Adipose tissue (tissue), 3 donors: ENCODE measurements around the gene ACTN1. TPM values are rescaled to one million over a fixed set of nuclear protein-coding genes. Genes with fewer than 3 reads are reported as not detected.

ENCODE experiments used
- H3K27ac ChIP-seq: one replicate; pipeline ENCODE4 v1.5.1; 2013; ENCODE audit warnings: low read depth, low read length
- WGBS, 3 donors: extraction: QIAGEN DNeasy Blood & Tissue Kit; methylation state at CpG; one replicate each; pipeline ENCODE4 v1.1.7; 2013; 5-methylcytosine and 5-hydroxymethylcytosine counted together
- polyA plus RNA-seq, 3 donors: library from polyadenylated mRNA; stranded (reverse); fragments of 200-250 nt; gene quantifications; one replicate each; pipeline ENCODE4 v1.2.3, GENCODE V29; 2013
- donor health status: healthy with polysubstance abuse.
- donor health status: Bipolar disorder and iron deficiency.
- donor health status: healthy.

ACTN1 gene
- polyA plus RNA-seq, 3 donors: 36.7 to 179 (median 50.7) TPM

DNA sequence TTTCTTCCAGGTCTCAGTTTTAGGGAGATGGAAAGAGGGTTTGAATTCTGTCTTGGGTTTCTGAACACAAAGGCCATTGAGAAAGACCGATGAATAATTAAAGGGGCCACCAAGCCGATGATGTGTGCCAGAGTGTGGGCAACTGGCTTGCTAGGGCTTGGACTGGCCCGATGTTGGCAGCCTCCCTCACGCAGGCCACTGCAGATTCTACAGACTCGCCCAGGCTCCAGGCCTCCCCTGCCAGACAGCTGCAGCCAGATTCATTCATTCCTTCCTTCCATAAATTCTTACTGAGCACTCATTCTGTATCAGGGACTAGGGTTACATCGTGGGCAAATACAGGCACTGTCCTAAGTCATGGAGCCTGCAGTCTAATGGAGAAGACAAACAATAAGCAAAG is 34.9 kb downstream of the ACTN1 start:
- WGBS, 3 donors: 86 to 91% (median 87%) methylated on average over 6 of the region's 6 CpGs

DNA sequence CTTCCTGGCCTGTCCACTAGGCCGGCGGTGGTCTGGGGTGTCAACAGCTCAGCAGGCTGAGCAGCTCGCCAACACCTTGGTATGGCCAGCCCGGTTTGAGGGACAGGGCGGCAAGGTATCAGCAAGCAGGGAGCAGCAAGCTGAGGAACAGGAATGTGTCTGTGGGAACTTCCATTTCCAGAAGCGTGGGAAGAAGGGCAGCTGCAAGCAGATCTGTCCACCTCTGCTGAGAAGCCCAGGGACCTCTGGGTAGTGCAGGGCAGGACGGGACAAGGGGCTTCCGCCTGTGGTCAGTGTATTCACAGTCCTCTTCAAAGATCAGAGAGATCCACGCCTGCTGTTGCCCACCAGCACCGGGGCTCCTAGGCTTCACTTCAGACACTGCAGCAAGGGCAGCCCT is 36.0 kb downstream of the ACTN1 start:
- no peak overlapping the region for H3K27ac ChIP-seq
- WGBS, 3 donors: 58 to 94% (median 91%) methylated on average over 10 of the region's 10 CpGs

More for the DNA sequence above, 34.9 kb downstream of the ACTN1 start:
- H3K27ac ChIP-seq: no peak overlapping the region

DNA sequence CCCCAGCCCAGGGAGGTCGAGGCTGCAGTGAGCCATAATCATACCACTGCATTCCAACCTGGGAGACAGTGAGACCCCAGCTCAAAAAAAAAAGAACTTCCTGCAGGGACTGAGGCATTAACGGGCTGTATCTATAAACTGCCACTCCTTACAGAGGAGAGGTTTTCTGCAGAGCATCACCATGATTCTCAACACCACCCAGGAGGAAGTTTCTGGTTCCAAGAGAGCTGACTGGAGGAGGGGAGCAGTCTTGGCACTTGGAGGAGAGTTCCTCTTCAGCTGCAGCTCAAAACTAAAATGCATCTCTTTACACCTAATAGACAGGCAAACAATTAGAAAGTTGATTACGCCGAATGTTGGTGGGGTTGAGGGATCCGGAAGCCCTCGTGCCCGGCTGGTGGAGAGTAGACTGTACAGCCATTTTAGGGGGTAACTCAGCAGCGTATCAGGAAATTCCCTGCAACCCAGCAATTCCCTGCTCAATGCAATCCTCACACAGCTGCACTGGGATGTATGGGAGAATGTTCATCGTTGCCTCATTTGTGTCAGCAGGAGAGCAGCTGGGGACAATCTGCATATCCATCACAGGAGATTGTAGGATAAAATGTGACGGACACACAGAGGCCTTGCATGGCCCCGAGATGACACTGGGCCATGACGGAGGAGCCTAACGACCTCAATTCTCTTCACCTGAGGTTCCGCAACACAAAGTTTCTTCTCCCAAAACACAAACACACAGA is 36.6 kb downstream of the ACTN1 start:
- no peak overlapping the region for H3K27ac ChIP-seq
- 74 to 82% (median 77%) methylated on average over 14 of the region's 14 CpGs for WGBS, 3 donors

DNA sequence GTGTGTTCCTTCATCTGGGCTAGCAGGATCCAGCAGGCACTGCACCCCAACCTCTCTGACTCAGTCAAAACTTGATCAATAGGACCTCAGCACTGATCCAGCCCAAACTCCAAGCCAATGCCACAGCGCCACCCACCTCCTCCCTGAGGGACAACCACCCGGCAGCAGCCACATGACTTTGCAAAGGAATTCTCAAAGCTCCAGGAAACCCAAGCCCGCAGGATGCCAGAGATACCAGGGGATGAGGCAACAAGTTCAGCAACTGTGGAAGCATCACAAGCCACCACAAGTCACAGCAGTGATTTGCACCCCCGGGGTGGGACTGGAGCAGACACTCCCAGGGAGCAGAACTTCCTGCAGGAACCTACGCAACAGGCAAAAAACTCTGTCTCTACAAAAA is 37.3 kb downstream of the ACTN1 start:
- WGBS, 3 donors: 45 to 49% (median 47%) methylated on average over 5 of the region's 5 CpGs
- H3K27ac ChIP-seq: no peak overlapping the region

DNA sequence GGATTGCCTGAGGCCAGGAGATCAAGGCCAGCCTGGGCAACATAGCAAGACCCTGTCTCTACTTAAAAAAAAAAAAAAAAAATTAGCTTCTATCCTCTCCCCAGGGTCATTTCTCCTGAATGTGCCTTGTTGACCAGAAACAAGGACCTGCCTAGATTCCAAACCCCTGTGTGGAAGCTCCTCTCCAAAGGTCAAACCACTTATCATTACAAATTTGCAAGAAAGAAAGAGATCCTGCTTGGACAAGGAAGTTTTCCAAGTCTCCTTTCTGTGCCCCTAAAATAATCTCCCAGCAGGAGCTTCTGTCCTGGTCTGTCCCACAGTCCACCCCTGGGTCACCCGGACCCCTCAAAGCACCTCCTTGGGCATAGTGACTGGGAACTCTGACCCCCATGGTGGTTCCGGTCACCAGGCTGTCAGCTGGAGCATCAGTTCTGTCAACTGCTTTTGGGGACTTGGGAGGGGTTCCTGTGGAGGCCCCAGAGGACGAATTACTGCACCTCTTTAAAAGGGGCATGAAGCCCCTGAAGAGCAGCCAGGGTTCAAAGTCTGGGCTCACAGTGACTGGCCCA is 38.4 kb downstream of the ACTN1 start:
- no peak overlapping the region for H3K27ac ChIP-seq
- 76 to 94% (median 85%) methylated on average over 3 of the region's 3 CpGs for WGBS, 3 donors

DNA sequence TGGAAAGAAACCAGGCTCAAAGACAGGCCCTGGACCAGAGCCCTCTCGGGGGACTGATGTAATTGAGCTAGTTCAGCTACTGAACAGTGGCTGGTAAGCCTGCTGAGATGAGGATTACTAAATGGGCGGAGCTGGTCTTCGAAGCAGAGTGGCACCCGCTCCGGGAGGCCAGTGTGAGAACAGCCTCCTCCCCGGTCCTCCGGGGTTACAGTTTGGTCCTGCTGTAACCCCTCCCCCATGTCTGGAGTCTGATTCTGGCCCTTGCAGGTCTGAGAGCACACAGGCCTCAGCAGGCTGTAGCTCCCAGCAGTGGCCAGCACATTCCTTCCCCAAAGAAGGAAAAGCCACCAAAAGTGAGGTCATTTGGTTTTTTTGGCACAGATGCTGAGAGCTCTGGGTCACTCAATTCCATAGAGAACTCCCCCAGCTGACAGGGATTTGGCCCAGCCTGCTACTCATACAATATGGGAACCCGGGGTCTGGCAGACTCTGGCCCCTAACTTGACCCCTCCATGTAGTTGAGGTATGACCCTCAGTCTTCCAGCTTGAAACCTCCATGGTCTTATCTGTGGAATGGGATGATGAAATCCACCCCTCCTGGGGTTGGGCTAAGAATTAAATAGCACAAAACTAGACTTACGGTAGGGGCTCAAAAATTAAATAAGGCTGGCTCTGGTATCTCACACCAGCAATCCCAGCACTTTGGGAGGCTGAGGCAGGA is 39.0 kb downstream of the ACTN1 start:
- no peak overlapping the region for H3K27ac ChIP-seq
- 41 to 55% (median 47%) methylated on average over 9 of the region's 9 CpGs for WGBS, 3 donors

DNA sequence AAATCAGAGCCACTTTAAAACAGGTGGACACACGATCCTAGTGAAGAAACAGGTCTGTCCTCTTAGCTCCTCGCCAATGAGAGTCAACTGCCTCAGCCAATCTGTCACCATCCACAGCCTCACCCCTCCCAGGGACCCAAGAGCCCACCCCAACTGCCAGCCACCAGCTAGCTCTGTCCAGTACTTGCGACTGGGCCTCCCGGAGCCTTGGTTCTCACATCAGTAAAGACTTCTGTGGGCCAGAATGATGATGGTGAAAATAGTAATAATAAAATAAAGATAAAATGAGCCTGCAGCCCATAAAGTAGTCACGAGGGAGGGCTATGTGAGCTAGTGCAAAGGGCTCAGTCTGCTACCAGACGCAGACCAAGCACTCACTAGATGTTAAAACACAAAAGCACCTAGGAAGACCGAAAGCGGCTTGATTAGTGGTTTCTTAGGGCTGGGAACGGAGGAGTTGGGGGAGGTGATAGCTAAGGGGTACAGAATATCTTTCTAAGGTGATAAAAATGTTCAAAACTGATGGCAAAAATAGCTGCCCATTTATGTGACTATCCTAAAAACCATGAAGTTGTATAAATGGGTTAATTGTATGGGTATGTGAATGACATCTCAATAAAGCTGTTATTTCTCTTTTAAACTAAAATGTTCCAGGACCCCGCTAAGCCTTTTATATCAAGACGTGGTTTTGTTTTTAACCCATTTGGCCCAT is 39.8 kb downstream of the ACTN1 start:
- peak overlapping the region; percentile 12 for H3K27ac ChIP-seq
- 69 to 72% (median 71%) methylated on average over 11 of the region's 11 CpGs for WGBS, 3 donors

DNA sequence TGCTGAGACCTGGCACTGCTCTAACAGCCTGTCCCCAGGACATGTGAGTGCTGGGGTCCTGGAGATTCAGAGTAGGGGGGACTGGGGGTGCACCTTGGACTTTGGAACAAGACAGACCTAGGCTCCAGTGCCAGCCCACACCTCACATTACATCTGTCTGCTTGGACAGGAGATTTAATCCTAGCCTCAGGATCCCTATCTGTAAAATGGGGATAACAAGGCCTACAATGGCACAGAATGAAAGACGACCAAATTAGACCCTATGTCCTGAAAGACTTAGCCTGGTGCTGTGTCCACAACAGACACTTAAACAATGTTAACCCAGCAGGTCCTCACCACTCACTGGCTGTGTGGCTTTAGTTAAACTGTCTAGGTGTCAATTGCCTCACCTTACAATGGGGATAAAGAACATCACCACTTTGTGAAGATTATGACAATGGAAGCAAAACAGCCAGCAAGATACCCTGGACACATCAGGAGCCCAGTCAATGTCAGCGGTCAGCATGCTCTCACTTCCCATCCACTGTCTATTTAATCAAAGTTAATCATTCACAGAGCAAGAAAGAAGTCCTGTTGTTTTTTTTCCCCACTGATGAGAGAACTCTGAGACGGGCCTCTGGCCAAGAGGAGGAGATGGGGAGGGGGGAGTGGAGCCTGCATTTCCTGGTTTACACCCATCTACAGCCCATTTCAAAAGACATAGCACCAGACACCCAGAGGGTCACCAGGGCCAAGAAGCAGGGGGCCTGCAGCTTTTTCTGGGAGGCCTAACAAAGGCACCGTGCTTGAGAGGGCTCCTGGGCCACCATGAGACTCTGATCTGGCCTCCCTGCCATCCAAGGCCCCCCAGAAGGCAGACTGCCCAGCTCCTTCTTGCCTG is 40.6 kb downstream of the ACTN1 start:
- H3K27ac ChIP-seq: peak overlapping the region; percentile 12
- 38 to 62% (median 59%) methylated on average over 4 of the region's 4 CpGs for WGBS, 3 donors

DNA sequence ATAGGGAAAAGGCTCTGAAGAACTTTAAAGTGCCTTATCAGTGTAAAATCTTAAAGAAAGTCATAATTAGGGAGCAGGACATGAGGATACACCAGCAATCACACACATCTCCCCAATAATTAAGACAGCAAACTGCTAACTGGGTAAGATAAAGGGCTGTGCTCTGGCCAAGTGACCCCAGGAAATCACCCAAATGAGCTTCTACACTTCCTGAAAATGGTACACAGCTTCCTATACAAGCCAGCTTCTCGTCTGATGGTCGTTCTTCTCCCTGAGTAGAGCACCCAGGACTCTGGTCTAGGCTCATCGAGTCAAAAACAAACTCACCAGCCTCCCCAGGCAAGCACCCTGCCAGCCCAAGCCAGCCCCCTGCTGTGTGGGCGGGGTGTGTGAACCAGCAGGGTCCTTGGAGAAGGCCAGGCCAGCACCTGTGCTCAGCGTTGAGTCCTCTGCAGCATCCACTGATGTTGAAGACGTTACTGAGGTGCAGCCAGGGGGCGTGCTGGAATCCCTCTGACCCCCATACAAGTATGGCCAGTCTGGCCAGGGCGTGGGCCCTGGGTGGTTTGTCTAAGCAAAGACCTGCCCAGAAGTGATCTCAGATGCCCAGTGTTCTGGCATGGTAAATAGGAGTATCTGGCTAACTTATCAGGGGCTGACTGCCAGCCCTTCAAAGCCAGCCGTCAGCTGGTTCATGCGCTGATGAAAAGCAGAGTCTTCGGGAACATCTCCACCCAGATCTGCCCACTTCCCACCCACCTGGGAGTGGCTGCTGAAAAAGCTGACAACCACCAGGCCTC is 41.4 kb downstream of the ACTN1 start:
- 34 to 62% (median 51%) methylated on average over 11 of the region's 11 CpGs for WGBS, 3 donors
- no peak overlapping the region for H3K27ac ChIP-seq

DNA sequence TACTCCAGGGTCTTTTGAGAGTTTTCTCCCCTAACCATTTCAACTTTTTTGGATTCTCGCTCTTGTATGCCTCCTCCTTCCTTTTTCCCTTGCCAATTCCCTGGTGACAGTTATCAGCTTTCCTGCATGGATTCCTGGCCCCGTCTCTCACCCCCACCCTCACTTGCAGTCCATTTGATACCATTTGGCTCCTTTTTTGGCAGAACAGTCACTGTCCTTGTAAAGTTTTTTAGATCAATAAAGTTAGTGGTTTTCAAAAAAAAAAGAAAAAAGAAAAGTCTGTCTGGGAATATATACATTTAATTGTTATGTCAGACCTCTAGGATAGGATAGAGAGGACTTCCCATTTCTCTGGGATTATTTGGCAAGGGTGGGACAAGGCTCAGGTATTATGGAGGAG is 42.1 kb downstream of the ACTN1 start:
- no peak overlapping the region for H3K27ac ChIP-seq
- WGBS, 3 donors: 55 to 75% (median 75%) methylated on average over 2 of the region's 2 CpGs

DNA sequence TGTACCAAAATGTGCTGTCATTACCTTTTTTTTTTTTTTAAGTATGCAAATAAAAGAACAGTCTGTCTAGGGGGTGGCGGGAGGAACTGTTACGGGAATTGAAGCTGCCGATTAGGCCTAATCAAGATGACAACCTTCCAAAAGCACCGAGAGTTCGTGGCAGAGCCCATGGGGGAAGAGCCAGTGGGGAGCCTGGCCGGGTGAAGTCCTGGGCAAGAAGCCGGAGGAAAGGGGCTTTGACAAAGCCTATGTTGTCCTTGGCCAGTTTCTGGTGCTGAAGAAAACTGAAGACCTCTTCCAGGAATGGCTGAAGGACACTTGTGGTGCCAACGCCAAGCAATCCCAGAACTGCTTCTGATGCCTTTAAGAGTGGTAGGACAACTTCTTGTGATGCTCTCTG is 42.6 kb downstream of the ACTN1 start:
- 29 to 83% (median 63%) methylated on average over 8 of the region's 8 CpGs for WGBS, 3 donors
- no peak overlapping the region for H3K27ac ChIP-seq

DNA sequence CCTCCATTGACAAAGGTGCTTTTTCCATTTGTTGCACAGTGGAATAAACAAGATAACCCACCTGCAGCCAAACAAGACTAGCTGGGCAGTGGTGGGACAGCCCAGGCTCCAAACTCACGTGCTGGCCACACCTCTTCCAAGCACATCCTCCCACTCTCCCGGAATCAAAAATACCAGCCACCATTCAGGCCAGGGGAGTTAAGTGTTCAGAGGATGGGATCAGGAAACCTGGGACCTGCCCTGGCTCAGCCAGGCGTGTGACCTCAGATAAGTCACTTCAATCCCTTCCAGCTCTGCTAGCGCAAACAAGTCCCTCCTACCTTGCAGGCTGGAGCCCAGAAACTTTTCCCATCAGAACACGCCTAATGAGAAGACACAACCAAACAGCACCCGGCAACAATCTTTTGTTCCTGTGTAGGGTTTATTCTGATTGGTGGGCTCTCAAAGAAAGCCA is 43.3 kb downstream of the ACTN1 start:
- 21 to 71% (median 64%) methylated on average over 6 of the region's 6 CpGs for whole genome bisulfite sequencing, 3 donors
- H3K27ac ChIP-seq: no peak overlapping the region

DNA sequence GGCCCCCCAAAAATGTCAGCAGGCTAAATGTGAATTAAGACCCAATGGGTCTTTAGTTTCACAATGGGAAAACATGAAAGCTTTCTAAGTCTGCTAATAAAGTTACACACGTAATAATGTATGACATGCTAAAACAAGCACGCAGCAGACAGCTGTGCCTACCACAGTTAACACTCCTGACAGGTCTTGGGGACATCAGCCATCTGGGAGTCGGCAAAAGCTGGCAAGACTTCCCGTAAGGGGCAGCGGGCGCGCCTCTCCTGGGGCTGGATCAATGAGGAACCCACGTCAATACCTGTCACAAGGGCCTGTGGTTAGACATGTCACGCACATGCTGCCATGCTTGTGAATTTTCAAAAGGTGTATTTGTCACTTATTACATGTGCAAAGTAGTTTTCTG is 45.0 kb downstream of the ACTN1 start:
- WGBS, 3 donors: 82 to 91% (median 85%) methylated on average over 9 of the region's 9 CpGs
- no peak overlapping the region for H3K27ac ChIP-seq

DNA sequence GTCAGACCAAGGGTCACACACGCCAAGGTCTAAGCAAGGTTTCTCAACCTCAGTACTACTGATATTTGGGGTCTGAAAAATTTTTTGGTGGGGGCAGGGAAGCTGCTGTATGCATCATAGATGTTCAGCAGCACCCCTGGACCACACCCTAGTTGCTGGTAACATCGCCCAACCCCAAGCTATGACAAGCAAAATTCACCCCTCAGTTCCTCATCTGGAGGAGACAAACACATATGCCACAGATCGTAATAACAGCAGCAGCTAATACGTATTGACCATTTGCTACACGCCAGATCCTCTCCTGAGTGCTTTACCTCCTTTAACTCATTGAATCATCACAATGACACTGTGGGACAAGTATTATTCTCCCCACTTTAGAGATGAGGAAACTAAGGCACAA is 46.4 kb downstream of the ACTN1 start:
- H3K27ac ChIP-seq: no peak overlapping the region
- 66 to 95% (median 72%) methylated on average over 5 of the region's 5 CpGs for WGBS, 3 donors

DNA sequence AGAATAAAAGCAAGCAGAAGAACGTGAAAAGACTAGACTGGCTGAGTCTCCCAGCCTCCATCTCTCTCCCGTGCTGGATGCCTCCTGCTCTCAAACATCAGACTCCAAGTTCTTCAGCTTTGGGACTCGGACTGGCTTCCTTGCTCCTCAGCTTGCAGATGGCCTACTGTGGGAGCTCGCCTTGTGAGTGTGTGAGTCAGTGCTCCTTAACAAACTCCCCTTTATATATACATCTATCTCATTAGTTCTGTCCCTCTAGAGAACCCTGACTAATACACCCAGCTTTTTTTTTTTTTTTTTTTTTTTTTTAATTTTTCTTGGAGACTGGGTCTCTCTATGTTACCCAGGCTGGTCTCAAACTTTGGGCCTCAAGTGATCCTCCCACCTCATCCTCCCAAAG is 46.9 kb downstream of the ACTN1 start:
- H3K27ac ChIP-seq: no peak overlapping the region
- WGBS, 3 donors: 82 to 90% (median 87%) methylated on average over 4 of the region's 4 CpGs

DNA sequence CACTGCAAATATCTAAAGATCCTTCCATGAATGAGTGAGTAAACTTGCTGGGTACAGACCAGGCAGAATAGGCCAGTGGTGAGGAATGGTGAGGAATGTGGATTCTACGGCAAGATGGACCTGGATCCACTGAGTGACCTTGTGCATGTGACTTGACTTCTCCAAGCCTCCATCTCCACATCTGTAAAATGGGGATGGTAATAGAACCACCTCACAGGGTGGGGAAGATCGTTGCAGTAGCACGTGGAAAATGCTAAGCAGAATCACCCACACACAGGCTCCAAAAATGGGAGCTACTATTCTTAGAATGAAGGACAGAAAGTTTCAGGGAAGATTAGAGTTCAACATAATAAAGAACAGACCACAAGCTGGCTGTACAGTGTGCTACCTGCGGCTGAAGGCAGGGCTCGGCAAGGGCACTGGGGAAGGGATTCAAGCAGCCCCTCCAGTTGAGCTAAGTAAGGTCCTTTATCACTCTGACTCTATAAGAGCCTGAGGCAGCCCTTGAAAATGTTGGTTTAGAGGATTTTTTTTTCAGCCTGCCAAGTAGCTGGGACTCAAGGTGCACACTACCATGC is 47.5 kb downstream of the ACTN1 start:
- 91 to 95% (median 91%) methylated on average over 5 of the region's 5 CpGs for WGBS, 3 donors
- no peak overlapping the region for H3K27ac ChIP-seq

DNA sequence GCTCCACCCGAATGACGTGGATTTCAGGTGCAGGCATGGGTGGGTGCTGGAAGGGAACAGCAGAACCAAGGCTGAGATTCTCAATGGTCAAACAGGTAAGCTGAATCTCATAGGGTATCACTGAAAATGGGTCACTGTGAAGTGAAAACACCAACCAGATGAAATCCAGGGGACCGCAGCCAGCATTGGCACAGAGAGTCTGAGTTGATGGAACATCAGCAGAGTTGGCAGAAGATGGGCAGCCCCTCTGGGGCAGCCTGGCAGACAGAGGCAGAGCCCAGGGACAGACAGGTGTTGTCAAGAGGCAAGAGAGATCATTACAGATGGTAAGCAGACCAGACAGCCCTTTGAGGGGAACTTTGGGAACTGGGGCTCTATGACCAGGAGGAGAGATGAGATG is 48.0 kb downstream of the ACTN1 start:
- no peak overlapping the region for H3K27ac ChIP-seq

More for the DNA sequence above, 48.0 kb downstream of the ACTN1 start:
- WGBS, 3 donors: 89 to 94% (median 93%) methylated on average over 3 of the region's 3 CpGs
